ENCODE results near the gene SHKBP1. TPM values are rescaled to one million over a fixed set of nuclear protein-coding genes. Genes with fewer than 3 reads are reported as not detected.

The SHKBP1 gene
- total and polyA plus RNA-seq, 9 of the 15 experiments (the other 6 are each of a cell fraction or from before 2014, with no cell fraction given) = 1.2 to 58.1 (median 22.3) TPM

DNA sequence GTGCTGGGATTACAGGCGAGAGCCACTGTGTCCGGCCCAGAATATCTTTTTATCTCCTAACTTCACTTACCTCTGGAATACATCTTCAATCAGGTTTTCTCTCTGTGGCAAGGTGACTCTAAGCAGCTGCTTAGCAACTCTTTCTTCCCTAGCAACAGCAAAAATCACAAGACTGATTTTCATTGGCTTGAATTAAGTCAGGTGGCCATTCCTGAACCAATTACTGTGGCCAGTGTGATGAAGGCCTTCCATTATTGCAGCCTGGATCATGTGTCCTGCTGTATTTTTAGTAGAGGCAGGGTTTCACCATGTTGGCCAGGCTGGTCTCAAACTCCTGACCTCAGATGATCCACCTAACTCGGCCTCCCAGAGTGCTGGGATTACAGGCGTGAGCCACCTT is 15.5 kb downstream of the SHKBP1 start (continued):
- TF ChIP-seq CSDE1 (IDR thresholded peaks at IDR 0.05) = no peak
- TF ChIP-seq, protein P1, sequence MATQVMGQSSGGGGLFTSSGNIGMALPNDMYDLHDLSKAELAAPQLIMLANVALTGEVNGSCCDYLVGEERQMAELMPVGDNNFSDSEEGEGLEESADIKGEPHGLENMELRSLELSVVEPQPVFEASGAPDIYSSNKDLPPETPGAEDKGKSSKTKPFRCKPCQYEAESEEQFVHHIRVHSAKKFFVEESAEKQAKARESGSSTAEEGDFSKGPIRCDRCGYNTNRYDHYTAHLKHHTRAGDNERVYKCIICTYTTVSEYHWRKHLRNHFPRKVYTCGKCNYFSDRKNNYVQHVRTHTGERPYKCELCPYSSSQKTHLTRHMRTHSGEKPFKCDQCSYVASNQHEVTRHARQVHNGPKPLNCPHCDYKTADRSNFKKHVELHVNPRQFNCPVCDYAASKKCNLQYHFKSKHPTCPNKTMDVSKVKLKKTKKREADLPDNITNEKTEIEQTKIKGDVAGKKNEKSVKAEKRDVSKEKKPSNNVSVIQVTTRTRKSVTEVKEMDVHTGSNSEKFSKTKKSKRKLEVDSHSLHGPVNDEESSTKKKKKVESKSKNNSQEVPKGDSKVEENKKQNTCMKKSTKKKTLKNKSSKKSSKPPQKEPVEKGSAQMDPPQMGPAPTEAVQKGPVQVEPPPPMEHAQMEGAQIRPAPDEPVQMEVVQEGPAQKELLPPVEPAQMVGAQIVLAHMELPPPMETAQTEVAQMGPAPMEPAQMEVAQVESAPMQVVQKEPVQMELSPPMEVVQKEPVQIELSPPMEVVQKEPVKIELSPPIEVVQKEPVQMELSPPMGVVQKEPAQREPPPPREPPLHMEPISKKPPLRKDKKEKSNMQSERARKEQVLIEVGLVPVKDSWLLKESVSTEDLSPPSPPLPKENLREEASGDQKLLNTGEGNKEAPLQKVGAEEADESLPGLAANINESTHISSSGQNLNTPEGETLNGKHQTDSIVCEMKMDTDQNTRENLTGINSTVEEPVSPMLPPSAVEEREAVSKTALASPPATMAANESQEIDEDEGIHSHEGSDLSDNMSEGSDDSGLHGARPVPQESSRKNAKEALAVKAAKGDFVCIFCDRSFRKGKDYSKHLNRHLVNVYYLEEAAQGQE (IDR thresholded peaks at IDR 0.05; ENCODE audit: borderline replicate concordance) = peak; percentile 41; the same call in 1 of the 2 replicates
- TF ChIP-seq, protein P1 (CRISPR knock-in tag; IDR thresholded peaks at IDR 0.05; ENCODE audit: low read depth) = no peak
- TF ChIP-seq, protein P2, sequence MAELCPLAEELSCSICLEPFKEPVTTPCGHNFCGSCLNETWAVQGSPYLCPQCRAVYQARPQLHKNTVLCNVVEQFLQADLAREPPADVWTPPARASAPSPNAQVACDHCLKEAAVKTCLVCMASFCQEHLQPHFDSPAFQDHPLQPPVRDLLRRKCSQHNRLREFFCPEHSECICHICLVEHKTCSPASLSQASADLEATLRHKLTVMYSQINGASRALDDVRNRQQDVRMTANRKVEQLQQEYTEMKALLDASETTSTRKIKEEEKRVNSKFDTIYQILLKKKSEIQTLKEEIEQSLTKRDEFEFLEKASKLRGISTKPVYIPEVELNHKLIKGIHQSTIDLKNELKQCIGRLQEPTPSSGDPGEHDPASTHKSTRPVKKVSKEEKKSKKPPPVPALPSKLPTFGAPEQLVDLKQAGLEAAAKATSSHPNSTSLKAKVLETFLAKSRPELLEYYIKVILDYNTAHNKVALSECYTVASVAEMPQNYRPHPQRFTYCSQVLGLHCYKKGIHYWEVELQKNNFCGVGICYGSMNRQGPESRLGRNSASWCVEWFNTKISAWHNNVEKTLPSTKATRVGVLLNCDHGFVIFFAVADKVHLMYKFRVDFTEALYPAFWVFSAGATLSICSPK (IDR thresholded peaks at IDR 0.05; ENCODE audit: borderline replicate concordance) = no peak
- no peak for TF ChIP-seq TAL1 (IDR thresholded peaks at IDR 0.05)
- TF ChIP-seq TRIM28 (IDR thresholded peaks at IDR 0.05) = no peak
- TF ChIP-seq, protein P3, sequence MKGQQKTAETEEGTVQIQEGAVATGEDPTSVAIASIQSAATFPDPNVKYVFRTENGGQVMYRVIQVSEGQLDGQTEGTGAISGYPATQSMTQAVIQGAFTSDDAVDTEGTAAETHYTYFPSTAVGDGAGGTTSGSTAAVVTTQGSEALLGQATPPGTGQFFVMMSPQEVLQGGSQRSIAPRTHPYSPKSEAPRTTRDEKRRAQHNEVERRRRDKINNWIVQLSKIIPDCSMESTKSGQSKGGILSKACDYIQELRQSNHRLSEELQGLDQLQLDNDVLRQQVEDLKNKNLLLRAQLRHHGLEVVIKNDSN (CRISPR knock-in tag; IDR thresholded peaks at IDR 0.05) = peak; percentile 91
- TF ChIP-seq SRSF9 (IDR thresholded peaks at IDR 0.05; ENCODE audit: borderline replicate concordance, low read depth, low read length) = no peak
- no peak for TF ChIP-seq ZNF41 (CRISPR knock-in tag; conservative IDR thresholded peaks at IDR 0.05)
- TF ChIP-seq ZNF75A (CRISPR knock-in tag; IDR thresholded peaks at IDR 0.05) = no peak
- TF ChIP-seq, protein P4, sequence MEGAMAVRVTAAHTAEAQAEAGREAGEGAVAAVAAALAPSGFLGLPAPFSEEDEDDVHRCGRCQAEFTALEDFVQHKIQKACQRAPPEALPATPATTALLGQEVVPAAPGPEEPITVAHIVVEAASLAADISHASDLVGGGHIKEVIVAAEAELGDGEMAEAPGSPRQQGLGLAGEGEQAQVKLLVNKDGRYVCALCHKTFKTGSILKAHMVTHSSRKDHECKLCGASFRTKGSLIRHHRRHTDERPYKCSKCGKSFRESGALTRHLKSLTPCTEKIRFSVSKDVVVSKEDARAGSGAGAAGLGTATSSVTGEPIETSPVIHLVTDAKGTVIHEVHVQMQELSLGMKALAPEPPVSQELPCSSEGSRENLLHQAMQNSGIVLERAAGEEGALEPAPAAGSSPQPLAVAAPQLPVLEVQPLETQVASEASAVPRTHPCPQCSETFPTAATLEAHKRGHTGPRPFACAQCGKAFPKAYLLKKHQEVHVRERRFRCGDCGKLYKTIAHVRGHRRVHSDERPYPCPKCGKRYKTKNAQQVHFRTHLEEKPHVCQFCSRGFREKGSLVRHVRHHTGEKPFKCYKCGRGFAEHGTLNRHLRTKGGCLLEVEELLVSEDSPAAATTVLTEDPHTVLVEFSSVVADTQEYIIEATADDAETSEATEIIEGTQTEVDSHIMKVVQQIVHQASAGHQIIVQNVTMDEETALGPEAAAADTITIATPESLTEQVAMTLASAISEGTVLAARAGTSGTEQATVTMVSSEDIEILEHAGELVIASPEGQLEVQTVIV (CRISPR knock-in tag; IDR thresholded peaks at IDR 0.05; ENCODE audit: borderline replicate concordance) = no peak

All from K562 (cell line).